ENCODE data around the gene ARVCF. TPM values are rescaled to one million over a fixed set of nuclear protein-coding genes. Genes with fewer than 3 reads are reported as not detected.

ARVCF gene
- total and polyA plus RNA-seq, 2 experiments from 2014 or later, result 15.6 to 122 TPM

GRCh38 chr22:20025401-20026203, 9.0 kb upstream of the ARVCF start:
- Histone ChIP-seq H2AFZ (no peak overlapping the region), H3K27me3 (ENCODE audit: insufficient read depth) (no peaks in the 10 kb centered on the region), H3F3A (replicated peaks; ENCODE audit: low read depth) (no peaks in the 10 kb centered on the region), H3K4me3 (no peak overlapping the region), H3K36me3 (ENCODE audit: insufficient read depth) (no peaks in the 10 kb centered on the region), H3K9me2 (ENCODE audit: insufficient read depth) (no peaks in the 10 kb centered on the region), H4K20me1 (replicated peaks; ENCODE audit: insufficient read depth) (no peaks in the 10 kb centered on the region; the same call in 1 of the 2 replicates), H3K4me1 (ENCODE audit: insufficient read depth) (peaks cover 4% of the 10 kb centered on the region; the same call in 1 of the 2 replicates), H3K4me2 (no peak overlapping the region), H3K27ac (ENCODE audit: low read depth) (no peak overlapping the region), H3K79me2 (replicated peaks; ENCODE audit: insufficient read depth) (no peaks in the 10 kb centered on the region)
- no peak overlapping the region for H3K4me3 Mint-ChIP-seq
- no peaks in the 10 kb centered on the region for H3K9me3 Mint-ChIP-seq
- H3K36me3 Mint-ChIP-seq (ENCODE audit: low read depth), result no peaks in the 10 kb centered on the region
- no peak for TF ChIP-seq REST (IDR thresholded peaks at IDR 0.05; ENCODE audit: unreplicated experiment)
- no peak for TF ChIP-seq EZH2 (IDR thresholded peaks at IDR 0.05; ENCODE audit: low read depth, unreplicated experiment)
- TF ChIP-seq ZNF462 (CRISPR knock-in tag; IDR thresholded peaks at IDR 0.05), result no peak
- TF ChIP-seq POLR2AphosphoS5 (IDR thresholded peaks at IDR 0.05; ENCODE audit: low read depth), result no peak
- TF ChIP-seq STAT1 (IDR thresholded peaks at IDR 0.05; ENCODE audit: unreplicated experiment), result no peak
- TF ChIP-seq EZH2phosphoT487 (IDR thresholded peaks at IDR 0.05; ENCODE audit: unreplicated experiment), result no peak
- no peak for TF ChIP-seq NANOG (IDR thresholded peaks at IDR 0.05; ENCODE audit: borderline replicate concordance)
- no peak for TF ChIP-seq CREB1 (CRISPR knock-in tag; IDR thresholded peaks at IDR 0.05; ENCODE audit: low read depth)
- no peak for TF ChIP-seq ZNF114 (CRISPR knock-in tag; IDR thresholded peaks at IDR 0.05)
- no peak for TF ChIP-seq ETS1 (IDR thresholded peaks at IDR 0.05)
- no peak for TF ChIP-seq JUNB (IDR thresholded peaks at IDR 0.05; ENCODE audit: unreplicated experiment)
- no peak for TF ChIP-seq ZNF331 (CRISPR knock-in tag; IDR thresholded peaks at IDR 0.05; ENCODE audit: low read depth)
- DNase-seq (ENCODE audit: low spot score) (no peak), ATAC-seq (no peak)
- peaks cover 9% of the 10 kb centered on the region for H3K27me3 Mint-ChIP-seq (ENCODE audit: insufficient read depth, low read depth, poor library complexity)
- H3K4me1 Mint-ChIP-seq, result peaks cover 6% of the 10 kb centered on the region
- no peak overlapping the region for H3K27ac Mint-ChIP-seq
